A549 (cell line): ENCODE measurements around the gene KCNMA1.

Experiments used
- CEBPB ChIP-seq, 2 experiments: fragments of >200 bp in 1 of 2; sonication (Bioruptor Twin) in 1 of 2; formaldehyde crosslinking in 1 of 2; IDR thresholded peaks; 2 replicates each; pipeline ENCODE4 v1.6.1; 2012 to 2016
- CTCF ChIP-seq: fragments of >200 bp; sonication (Bioruptor Twin); formaldehyde crosslinking; IDR thresholded peaks from 3 replicates; pipeline ENCODE4 v1.5.1; 2016
- NPAS2 ChIP-seq: fragments of 250-450 bp; sonication (Bioruptor Pico); IDR thresholded peaks from 2 replicates; pipeline ENCODE4 v1.8.0; 2022; ENCODE audit warnings: mild to moderate bottlenecking, moderate library complexity, borderline replicate concordance
- POLR2A ChIP-seq: IDR thresholded peaks from 2 replicates; pipeline ENCODE4 v1.6.1; 2012; ENCODE audit warnings: mild to moderate bottlenecking, low read length
- RFX5 ChIP-seq: fragments of 450-650 bp; IDR thresholded peaks from 2 replicates; pipeline ENCODE4 v1.7.1; 2014; ENCODE audit warnings: antibody characterized with exemption, mild to moderate bottlenecking, moderate library complexity

- TF ChIP-seq CEBPB (IDR thresholded peaks at IDR 0.05) (no peak), NPAS2 (CRISPR knock-in tag) (no peak), CTCF (no peak), POLR2A (no peak), RFX5 (no peak)
These were observed 450.7 kb downstream of the KCNMA1 start for GRCh38 chr10:77186936-77187335.
